Pancreas (tissue), 10 donors: ENCODE data around the gene SH3GL3. TPM values are rescaled to one million over a fixed set of nuclear protein-coding genes. Genes with fewer than 3 reads are reported as not detected.
A peak's percentile ranks its signal among the peaks of the same experiment; 100 is the strongest.

Experiments used
- ATAC-seq, 4 donors: fragments of 200-7000 bp; cut with Tn5 transposase; one replicate each; pipeline versions ENCODE4 v1.8.0 to v1.9.1; 2020; ENCODE audit warnings: mild to moderate bottlenecking in 4 of 4, moderate library complexity in 4 of 4
- DNase-seq, 6 donors: peaks; one replicate each; pipeline ENCODE4 v3.0.0-alpha.2; 2020
- FAIRE-seq: peaks from 2 replicates; lab custom pipeline; 2012; peaks lifted over from hg19 to GRCh38; lab: Jason Lieb, UNC
- H3K27ac ChIP-seq, 4 donors: fragments of 200-600 bp; sonication (generic); 1 replicate in 3 of 4; 2 replicates in 1 of 4; pipeline versions ENCODE4 v1.5.0 to v1.8.0; 2020
- H3K27me3 ChIP-seq, 4 donors: fragments of 200-600 bp; one replicate each; pipeline ENCODE4 v1.8.0; 2021
- H3K36me3 ChIP-seq, 3 donors: fragments of 200-600 bp; sonication (generic) in 1 of 3; one replicate each; pipeline versions ENCODE4 v1.5.0 to v1.8.0; 2020 to 2021
- H3K4me1 ChIP-seq, 3 donors: fragments of 200-600 bp; one replicate each; pipeline ENCODE4 v1.8.0; 2021
- H3K4me3 ChIP-seq, 4 donors: fragments of 200-600 bp; sonication (generic) in 2 of 4; one replicate each; pipeline versions ENCODE4 v1.5.0 to v1.8.0; 2020 to 2021
- H3K9me3 ChIP-seq, 4 donors: fragments of 200-600 bp; one replicate each; pipeline ENCODE4 v1.8.0; 2021
- WGBS, 2 donors: extraction: QIAGEN DNeasy Blood & Tissue Kit; methylation state at CpG; one replicate each; pipeline ENCODE4 v1.1.7; 2013; 5-methylcytosine and 5-hydroxymethylcytosine counted together
- intact Hi-C, 3 donors: fragments of 100-400 bp; cut with DNase I; formaldehyde crosslinking; loops; one replicate each; pipeline versions ENCODE4 v1.11.1 to v1.14.2; 2022
- polyA plus RNA-seq, 2 donors: library from polyadenylated mRNA; stranded (reverse); fragments of 200-250 nt; gene quantifications; one replicate each; pipeline ENCODE4 v1.2.3, GENCODE V29; 2013
- total RNA-seq, 6 donors: library from RNA; stranded (reverse); fragmentation: NEBNext Ultra II Directional in 4 of 6; extraction: Animal tissue kit (Norgen Biotek cat#: 25700) in 4 of 6; gene quantifications; one replicate each; pipeline versions ENCODE4 v1.2.1 to v1.2.4, GENCODE V29; 2021 to 2023
- TF ChIP-seq, protein P1 (sequence below), 4 donors: fragments of 200-600 bp; sonication (generic) in 3 of 4; IDR thresholded peaks; one replicate each; pipeline versions ENCODE4 v1.5.0 to v1.8.0; 2021; ENCODE audit warnings: antibody characterized with exemption in 4 of 4
- donor health status: healthy with polysubstance abuse.
- donor health status: DM: no; HTN: no; CAD: no; lungs with moderate emphysema.
- donor health status: DM: no; HTN: no; CAD: no.
- donor health status: control.
- donor health status: control.
- donor health status: Bipolar disorder and iron deficiency.
- donor health status: DM: yes; HTN: yes; CAD: no.
- donor health status: DM: no; HTN: no; CAD: no.
- donor health status: DM: no; HTN: no; CAD: no.
- donor health status: DM: yes; HTN: yes; CAD: no.

SH3GL3 gene
- total and polyA plus RNA-seq, 8 donors: 0.23 to 0.87 (median 0.54) TPM; not detected in 4

DNA sequence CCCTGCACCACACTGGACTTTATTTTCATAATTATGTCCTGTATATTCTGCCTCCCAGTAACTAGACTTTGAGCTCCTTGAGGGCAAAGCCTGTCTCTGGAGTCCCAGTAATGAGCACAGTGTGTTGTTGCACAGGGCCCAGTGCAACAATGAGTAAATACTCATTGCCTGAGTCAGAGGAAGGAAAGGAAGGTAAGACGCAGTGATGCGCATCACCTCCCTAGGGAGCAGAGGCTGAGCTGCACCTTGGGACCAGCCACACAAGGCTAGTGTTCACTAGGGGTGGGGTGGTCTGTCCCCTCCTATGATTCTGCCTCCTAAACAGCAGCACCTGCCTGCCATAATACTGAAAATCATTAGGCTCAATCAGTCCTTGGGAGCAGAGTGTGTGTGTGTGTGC, 120.2 kb downstream of the SH3GL3 start:
- no peaks in the 10 kb centered on the region for H3K4me1 ChIP-seq
- ATAC-seq (no peak), DNase-seq (no peak), FAIRE-seq (no peak)
- no peak overlapping the region for H3K4me3 ChIP-seq
- TF ChIP-seq, protein P1, sequence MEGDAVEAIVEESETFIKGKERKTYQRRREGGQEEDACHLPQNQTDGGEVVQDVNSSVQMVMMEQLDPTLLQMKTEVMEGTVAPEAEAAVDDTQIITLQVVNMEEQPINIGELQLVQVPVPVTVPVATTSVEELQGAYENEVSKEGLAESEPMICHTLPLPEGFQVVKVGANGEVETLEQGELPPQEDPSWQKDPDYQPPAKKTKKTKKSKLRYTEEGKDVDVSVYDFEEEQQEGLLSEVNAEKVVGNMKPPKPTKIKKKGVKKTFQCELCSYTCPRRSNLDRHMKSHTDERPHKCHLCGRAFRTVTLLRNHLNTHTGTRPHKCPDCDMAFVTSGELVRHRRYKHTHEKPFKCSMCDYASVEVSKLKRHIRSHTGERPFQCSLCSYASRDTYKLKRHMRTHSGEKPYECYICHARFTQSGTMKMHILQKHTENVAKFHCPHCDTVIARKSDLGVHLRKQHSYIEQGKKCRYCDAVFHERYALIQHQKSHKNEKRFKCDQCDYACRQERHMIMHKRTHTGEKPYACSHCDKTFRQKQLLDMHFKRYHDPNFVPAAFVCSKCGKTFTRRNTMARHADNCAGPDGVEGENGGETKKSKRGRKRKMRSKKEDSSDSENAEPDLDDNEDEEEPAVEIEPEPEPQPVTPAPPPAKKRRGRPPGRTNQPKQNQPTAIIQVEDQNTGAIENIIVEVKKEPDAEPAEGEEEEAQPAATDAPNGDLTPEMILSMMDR (IDR thresholded peaks at IDR 0.05): no peak
- no peaks in the 10 kb centered on the region for H3K36me3 ChIP-seq
- H3K27me3 ChIP-seq: no peaks in the 10 kb centered on the region
- WGBS, 2 donors: 92 to 94% methylated on average over 2 of the region's 2 CpGs
- intact Hi-C loops: loop anchor here in 1 of 3 donors (10.0 kb wide), 1 partner anchor 467 kb away; no protein-coding TSS in a partner anchor
- H3K27ac ChIP-seq: no peak overlapping the region
- no peaks in the 10 kb centered on the region for H3K9me3 ChIP-seq

DNA sequence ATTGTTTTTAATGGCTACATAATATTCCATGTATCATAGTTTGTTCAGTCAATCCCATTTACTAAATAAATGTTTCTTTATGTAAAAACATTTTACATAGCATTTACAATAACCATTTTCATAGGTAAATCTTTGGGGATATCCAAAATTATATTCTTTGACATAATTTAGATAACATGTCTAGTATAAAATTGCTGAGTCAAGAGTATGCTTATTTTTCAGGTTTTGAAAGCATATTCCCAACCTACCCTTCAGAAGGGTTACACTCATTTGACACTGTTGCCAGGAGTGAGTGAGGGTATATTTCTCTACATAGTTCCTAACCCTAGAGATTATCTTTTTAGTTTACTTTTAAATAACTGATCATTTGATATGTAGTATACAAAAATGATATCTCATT, 122.2 kb downstream of the SH3GL3 start:
- TF ChIP-seq, protein P1 (IDR thresholded peaks at IDR 0.05): no peak
- ATAC-seq (no peak), FAIRE-seq (no peak), DNase-seq (no peak)
- H3K4me3 ChIP-seq: no peak overlapping the region
- no peaks in the 10 kb centered on the region for H3K4me1 ChIP-seq
- H3K9me3 ChIP-seq: no peaks in the 10 kb centered on the region
- H3K36me3 ChIP-seq: no peaks in the 10 kb centered on the region
- no peak overlapping the region for H3K27ac ChIP-seq
- H3K27me3 ChIP-seq: no peaks in the 10 kb centered on the region
- intact Hi-C loops: loop anchor here in 1 of 3 donors (10.0 kb wide), 1 partner anchor 465 kb away; no protein-coding TSS in a partner anchor

- ATAC-seq: no peak
- TF ChIP-seq, protein P1 (IDR thresholded peaks at IDR 0.05): no peak
- intact Hi-C loops: loop anchor here in 2 of 3 donors (10.0 kb wide), 2 partner anchors 316 to 454 kb away; no protein-coding TSS in a partner anchor
These were observed 123.6 kb downstream of the SH3GL3 start for GRCh38 chr15:83570756-83571155.

GRCh38 chr15:83571820-83572707, 124.9 kb downstream of the SH3GL3 start:
- intact Hi-C loops: loop anchor here in 2 of 3 donors (10.0 kb wide), 2 partner anchors 317 to 453 kb away; no protein-coding TSS in a partner anchor
- Histone ChIP-seq H3K27me3 (no peaks in the 10 kb centered on the region), H3K9me3 (no peaks in the 10 kb centered on the region), H3K27ac (no peak overlapping the region), H3K4me3 (no peak overlapping the region), H3K36me3 (no peaks in the 10 kb centered on the region), H3K4me1 (no peaks in the 10 kb centered on the region)
- TF ChIP-seq, protein P1 (IDR thresholded peaks at IDR 0.05): peak in 3 of 4 donors; percentile 23 to 52 (median 35)
- FAIRE-seq (no peak), DNase-seq (no peak), ATAC-seq (peak in 2 of 4 donors; percentile 69 to 80)
- 44 to 49% methylated on average over 10 of the region's 10 CpGs for WGBS, 2 donors

More at GRCh38 chr15:83570756-83571155, 123.6 kb downstream of the SH3GL3 start:
- Histone ChIP-seq H3K4me1 (no peaks in the 10 kb centered on the region), H3K36me3 (no peaks in the 10 kb centered on the region), H3K9me3 (no peaks in the 10 kb centered on the region), H3K27me3 (no peaks in the 10 kb centered on the region), H3K4me3 (no peak overlapping the region), H3K27ac (no peak overlapping the region)
- DNase-seq (no peak), FAIRE-seq (no peak)
- 49 to 51% methylated on average over 6 of the region's 6 CpGs for WGBS, 2 donors
